CD1c-positive myeloid dendritic cell (primary cell): ENCODE data around the gene BCLAF1.
A peak's percentile ranks its signal among the peaks of the same experiment; 100 is the strongest.
"Not testable (repeated sequence)": the region's sequence is repeated elsewhere in the genome, so short reads cannot be mapped to it uniquely, and the experiment has no call there.

ENCODE experiments used
- DNase-seq: peaks from one replicate; pipeline ENCODE4 v3.0.0-alpha.2; 2016; ENCODE audit errors: extremely low spot score

BCLAF1 gene

DNA sequence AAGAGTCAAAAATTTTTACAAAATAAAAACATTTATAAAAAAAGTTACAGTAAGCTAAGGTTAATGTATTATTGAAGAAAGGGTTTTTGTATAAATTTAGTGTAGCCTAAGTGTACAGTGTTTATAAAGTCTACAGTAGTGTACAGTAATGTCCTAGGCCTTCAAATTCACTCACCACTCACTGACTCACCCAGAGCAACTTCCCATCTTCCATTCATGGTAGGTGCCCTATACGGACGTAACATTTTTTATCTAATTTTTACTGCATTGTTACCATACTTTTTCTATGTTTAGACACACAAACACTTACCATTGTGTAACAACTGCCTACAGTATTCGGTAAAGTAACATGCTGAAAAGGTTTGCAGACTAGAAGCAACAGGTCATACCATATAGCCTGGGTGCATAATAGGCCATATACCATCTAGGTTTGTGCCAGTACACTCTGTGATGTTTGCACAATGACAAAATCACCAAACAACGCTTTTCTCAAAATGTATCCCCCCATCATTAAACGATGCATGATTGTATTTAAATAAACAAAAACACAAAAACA, 45.5 kb downstream of the BCLAF1 start:
- DNase-seq, result no peak

GRCh38 chr6:136236466-136237293, 53.0 kb downstream of the BCLAF1 start:
- peak; percentile 79 for DNase-seq

GRCh38 chr6:136235233-136235564, 54.4 kb downstream of the BCLAF1 start:
- no peak for DNase-seq

- no peak for DNase-seq
Measured at GRCh38 chr6:136232701-136233100, 56.9 kb downstream of the BCLAF1 start.

- DNase-seq, result no peak
Measured at GRCh38 chr6:136230219-136230853, 59.3 kb downstream of the BCLAF1 start.

DNA sequence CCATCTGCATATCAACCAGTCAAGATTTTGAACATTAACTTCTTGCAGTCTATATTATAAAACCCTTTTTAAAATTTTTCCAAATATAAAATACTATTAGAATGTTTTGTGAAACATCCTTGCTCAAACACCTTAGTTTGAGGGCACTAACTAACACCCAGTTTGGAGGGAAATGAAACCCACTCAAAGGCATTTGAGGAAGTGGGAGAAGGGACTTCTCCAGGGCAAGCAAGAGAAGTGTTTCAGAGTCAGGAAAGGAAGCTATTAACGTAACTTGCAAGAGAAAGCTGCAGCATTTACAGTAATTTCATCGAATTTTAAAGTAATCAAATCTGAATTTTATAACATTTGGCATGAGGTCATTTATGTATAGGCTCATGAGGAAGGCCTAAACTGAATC, 60.8 kb downstream of the BCLAF1 start:
- peak; percentile 79 for DNase-seq

DNA sequence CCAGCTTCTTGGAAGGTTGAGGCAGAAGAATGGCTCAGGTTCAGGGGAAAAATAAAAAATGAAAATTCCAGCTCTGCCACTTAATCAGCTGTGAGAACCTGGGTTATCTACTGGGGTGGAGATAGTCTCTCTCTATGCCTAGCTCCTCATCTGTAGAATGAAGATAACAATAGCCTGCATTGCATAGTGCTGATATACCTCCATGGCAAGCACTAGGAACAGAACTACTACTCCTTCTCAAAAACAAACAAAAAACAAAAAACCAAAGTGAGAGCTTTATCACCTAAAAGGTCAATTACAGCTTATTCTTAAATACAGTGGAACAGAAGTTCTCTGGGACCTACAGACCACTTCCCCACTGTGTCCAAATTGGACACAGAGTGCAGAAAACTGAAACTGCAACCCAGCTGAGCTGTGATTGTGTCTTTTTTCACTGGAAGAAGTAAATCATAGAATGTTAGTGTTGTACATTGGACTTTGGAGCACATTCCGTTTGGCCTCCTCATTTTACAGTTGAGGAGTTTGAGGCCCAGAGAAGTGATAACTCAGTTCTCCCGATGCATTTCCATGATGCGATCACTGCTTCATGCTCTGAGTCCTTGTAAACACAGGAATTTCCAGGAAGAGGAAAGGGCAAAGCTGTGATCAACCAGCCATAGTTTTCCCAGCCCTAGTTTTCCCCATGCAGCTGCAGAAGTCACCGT, 62.8 kb downstream of the BCLAF1 start:
- DNase-seq, result peak; percentile 26

GRCh38 chr6:136226027-136226673, 63.5 kb downstream of the BCLAF1 start:
- DNase-seq, result peak; percentile 77

DNA sequence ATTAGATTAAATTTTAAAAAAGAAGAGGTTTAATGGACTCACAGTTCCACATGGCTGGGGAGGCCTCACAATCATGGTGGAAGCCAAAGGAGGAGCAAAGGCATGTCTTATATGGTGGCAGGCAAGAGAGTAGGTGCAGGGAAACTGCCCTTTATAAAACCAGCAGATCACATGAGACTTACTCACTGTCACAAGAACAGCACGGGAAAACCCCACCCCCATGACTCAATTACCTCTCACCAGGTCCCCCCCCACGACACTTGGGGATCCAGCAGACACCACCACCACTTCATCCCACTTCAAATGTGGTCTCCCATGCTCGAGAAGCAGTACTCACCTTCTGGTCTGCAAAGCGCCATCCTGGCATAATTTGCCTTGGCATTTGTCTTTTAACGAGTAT, 64.2 kb downstream of the BCLAF1 start:
- DNase-seq, result peak; percentile 37

- not testable (repeated sequence) for DNase-seq
Measured at GRCh38 chr6:136224974-136225373, 64.7 kb downstream of the BCLAF1 start.

- no peak for DNase-seq
Measured at GRCh38 chr6:136216503-136217401, 72.9 kb downstream of the BCLAF1 start.

GRCh38 chr6:136213853-136214252, 75.8 kb downstream of the BCLAF1 start:
- no peak for DNase-seq

GRCh38 chr6:136213012-136213539, 76.6 kb downstream of the BCLAF1 start:
- DNase-seq, result no peak

DNA sequence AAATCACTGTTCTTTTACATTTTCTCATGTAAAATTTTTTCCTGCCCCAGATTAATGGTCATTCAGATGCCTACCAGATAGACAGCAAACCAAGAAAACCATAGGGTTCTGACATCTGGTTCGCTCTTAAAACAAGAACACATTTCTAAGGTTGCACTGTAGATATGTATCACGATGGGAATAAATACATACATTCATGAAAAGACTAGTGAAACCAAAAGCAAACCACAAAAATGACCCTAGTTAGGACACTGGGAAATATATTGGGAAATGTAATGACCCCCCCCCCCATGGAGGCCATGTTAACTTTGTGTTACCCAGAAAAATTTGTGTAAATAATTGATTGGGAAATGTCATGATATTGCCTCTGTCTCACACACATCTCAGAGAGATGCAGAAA, 77.0 kb downstream of the BCLAF1 start:
- DNase-seq, result no peak

GRCh38 chr6:136210398-136211165, 79.1 kb downstream of the BCLAF1 start:
- no peak for DNase-seq

- no peak for DNase-seq
Measured at GRCh38 chr6:136209496-136209895, 80.2 kb downstream of the BCLAF1 start.

GRCh38 chr6:136208783-136209182, 80.9 kb downstream of the BCLAF1 start:
- DNase-seq, result no peak
